Lung (tissue), 12 donors: Measurements from ENCODE around the gene ZBTB25. TPM values are rescaled to one million over a fixed set of nuclear protein-coding genes. Genes with fewer than 3 reads are reported as not detected.

Experiments used
- ATAC-seq: fragments of 200-7000 bp; cut with Tn5 transposase; one replicate; pipeline ENCODE4 v1.9.1; 2020; ENCODE audit warnings: moderate number of reproducible peaks; ENCODE audit not compliant: insufficient read depth, low FRiP score
- DNase-seq, 3 donors: peaks; one replicate each; pipeline ENCODE4 v3.0.0-alpha.2; 2013 to 2017
- H3K27ac ChIP-seq, 2 donors: one replicate each; pipeline ENCODE4 v1.5.1; 2013; ENCODE audit warnings: mild to moderate bottlenecking in 2 of 2, moderate library complexity in 2 of 2, control low read depth in 1 of 2, inconsistent platforms in 1 of 2, low read depth in 1 of 2, low read length in 1 of 2
- H3K27me3 ChIP-seq, 3 donors: one replicate each; pipeline ENCODE4 v1.5.1; 2013; ENCODE audit warnings: low read length in 2 of 3; ENCODE audit not compliant: control insufficient read depth in 3 of 3, insufficient read depth in 3 of 3
- H3K36me3 ChIP-seq, 4 donors: one replicate each; pipeline ENCODE4 v1.5.1; 2013; ENCODE audit warnings: low read length in 4 of 4, mild to moderate bottlenecking in 1 of 4, moderate library complexity in 1 of 4; ENCODE audit not compliant: control insufficient read depth in 4 of 4, insufficient read depth in 4 of 4
- H3K4me1 ChIP-seq, 5 donors: one replicate each; pipeline ENCODE4 v1.5.1; 2013; ENCODE audit warnings: low read length in 5 of 5, mild to moderate bottlenecking in 2 of 5, moderate library complexity in 1 of 5; ENCODE audit not compliant: control insufficient read depth in 5 of 5, insufficient read depth in 5 of 5
- H3K4me3 ChIP-seq: one replicate; pipeline ENCODE4 v1.5.1; 2013; ENCODE audit warnings: mild to moderate bottlenecking, control low read depth, moderate library complexity
- H3K9ac ChIP-seq, 2 donors: one replicate each; pipeline ENCODE4 v1.5.1; 2013; ENCODE audit warnings: low read length in 2 of 2, control low read depth in 1 of 2; ENCODE audit not compliant: insufficient read depth in 1 of 2
- H3K9me3 ChIP-seq, 4 donors: one replicate each; pipeline ENCODE4 v1.5.1; 2013; ENCODE audit warnings: low read length in 3 of 4, mild to moderate bottlenecking in 1 of 4, moderate library complexity in 1 of 4; ENCODE audit not compliant: control insufficient read depth in 4 of 4, insufficient read depth in 3 of 4
- CTCF ChIP-seq: IDR thresholded peaks from 2 replicates; pipeline ENCODE4 v1.5.1; 2012; ENCODE audit warnings: mild to moderate bottlenecking; ENCODE audit errors: control extremely low read depth, extremely low read depth
- WGBS, 2 donors: extraction: QIAGEN DNeasy Blood & Tissue Kit; methylation state at CpG; one replicate each; pipeline ENCODE4 v1.1.7; 2013; 5-methylcytosine and 5-hydroxymethylcytosine counted together
- polyA plus RNA-seq, 2 donors: library from polyadenylated mRNA; stranded (reverse); fragments of 200-250 nt; gene quantifications; one replicate each; pipeline ENCODE4 v1.2.1, GENCODE V29; 2013
- total RNA-seq, 2 donors: library from RNA; depleted of rRNA in 1 of 2; stranded (reverse); fragments of >200 nt in 1 of 2; gene quantifications; one replicate each; pipeline ENCODE4 v1.2.1, GENCODE V29; 2014 to 2021
- donor health status: control.
- donor health status: control.
- donor health status: Bipolar disorder and iron deficiency.
- donor health status: healthy.
- donor health status: DM: yes; HTN: yes; CAD: no.

The ZBTB25 gene
- total and polyA plus RNA-seq, 4 donors, result 4.0 to 15.4 (median 9.2) TPM

GRCh38 chr14:64504310-64504896, 765 bp upstream of the ZBTB25 start, which contains the start of gene ZBTB1:
Gene ZBTB1, plus strand, starts transcription at chr14:64504770. Its CDS starts 16,735 bp downstream, at chr14:64521505.
- WGBS, 2 donors, result 0% methylated on average over 60 to 63 of the region's 63 CpGs
- peaks cover 11 to 47% (median 27%) of the 10 kb centered on the region in 5 donors for H3K4me1 ChIP-seq
- peaks cover 0 to 4% (median 0%) of the 10 kb centered on the region in 4 donors for H3K36me3 ChIP-seq
- peak within 1 kb of the TSS; percentile 62 for H3K4me3 ChIP-seq
- H3K27ac ChIP-seq, result peak within 1 kb of the TSS; percentile 99 to 100
- no peaks in the 10 kb centered on the region for H3K27me3 ChIP-seq
- peak; percentile 56 for ATAC-seq
- no peaks in the 10 kb centered on the region for H3K9me3 ChIP-seq
- peak; percentile 92 to 94 (median 94) for DNase-seq
- no peak for TF ChIP-seq CTCF
- peak within 1 kb of the TSS; percentile 85 to 97 for H3K9ac ChIP-seq

GRCh38 chr14:64502887-64503433, 678 bp downstream of the ZBTB25 start:
- H3K9me3 ChIP-seq, result no peaks in the 10 kb centered on the region
- peak; percentile 0 for ATAC-seq
- H3K36me3 ChIP-seq, result peaks cover 0 to 4% (median under 1%) of the 10 kb centered on the region in 4 donors
- TF ChIP-seq CTCF, result no peak
- 0 to 1% methylated on average over 29 of the region's 29 CpGs for WGBS, 2 donors
- DNase-seq, result peak in 2 of 3 donors; percentile 64 to 71
- H3K4me1 ChIP-seq, result peaks cover 7 to 43% (median 24%) of the 10 kb centered on the region in 5 donors
- peak overlapping the region; percentile 62 for H3K4me3 ChIP-seq
- no peaks in the 10 kb centered on the region for H3K27me3 ChIP-seq
- H3K27ac ChIP-seq, result peak overlapping the region; percentile 99 to 100
- peak overlapping the region; percentile 79 to 92 for H3K9ac ChIP-seq

GRCh38 chr14:64502456-64502855, 1.2 kb downstream of the ZBTB25 start:
- TF ChIP-seq CTCF, result no peak
- Histone ChIP-seq H3K9me3 (no peaks in the 10 kb centered on the region), H3K36me3 (peaks cover 0 to 1% (median 0%) of the 10 kb centered on the region in 4 donors), H3K4me3 (peak overlapping the region; percentile 62), H3K9ac (peak overlapping the region; percentile 79 to 92), H3K27me3 (no peaks in the 10 kb centered on the region), H3K4me1 (peaks cover 7 to 38% (median 20%) of the 10 kb centered on the region in 5 donors), H3K27ac (peak overlapping the region; percentile 99 to 100)
- WGBS, 2 donors, result 45 to 61% methylated on average over 6 of the region's 6 CpGs
- DNase-seq (no peak), ATAC-seq (no peak)
